PC-9 (cell line): Measurements from ENCODE around the gene TGFBR3. TPM values are rescaled to one million over a fixed set of nuclear protein-coding genes. Genes with fewer than 3 reads are reported as not detected.

Experiments
- BruUV-seq: library from RNA; stranded (reverse); fragments of 400-500 nt; replicated peaks from 2 replicates; lab custom pipeline; 2021; lab: Mats Ljungman, UMichigan
- CTCF ChIA-PET: fragments of 300-600 bp; sonication (Branson Sonifier 250); formaldehyde crosslinking; loops from one replicate; lab custom pipeline; 2022; ENCODE audit warnings: antibody characterized with exemption; lab: Charles Lee
- POLR2A ChIA-PET: fragments of 300-600 bp; sonication (Branson Sonifier 250); formaldehyde crosslinking; loops from one replicate; lab custom pipeline; 2022; ENCODE audit warnings: antibody characterized with exemption; ENCODE audit not compliant: unreplicated experiment; lab: Charles Lee
- DNase-seq, 2 experiments: peaks; one replicate each; pipeline versions ENCODE4 v3.0.0 to v3.0.0-alpha.2; 2015 to 2022; ENCODE audit warnings: mixed read lengths in 1 of 2
- H2AFZ ChIP-seq: fragments of 200-600 bp; sonication (generic); 2 replicates; pipeline ENCODE4 v1.8.1; 2017; ENCODE audit warnings: antibody characterized with exemption
- H3F3A ChIP-seq: fragments of 200-600 bp; sonication (generic); 2 replicates; pipeline ENCODE4 v1.8.1; 2017; ENCODE audit warnings: antibody characterized with exemption, mild to moderate bottlenecking, low read depth; ENCODE audit not compliant: insufficient read depth
- H3K27ac ChIP-seq: fragments of 200-600 bp; sonication (generic); 2 replicates; pipeline ENCODE4 v1.6.1; 2016; ENCODE audit warnings: mixed run types
- H3K27me3 ChIP-seq: fragments of 200-600 bp; sonication (generic); 2 replicates; pipeline ENCODE4 v1.6.1; 2016; ENCODE audit warnings: low read depth, mixed run types; ENCODE audit not compliant: insufficient read depth
- H3K36me3 ChIP-seq: fragments of 200-600 bp; sonication (generic); 2 replicates; pipeline ENCODE4 v1.6.1; 2016; ENCODE audit warnings: low read depth, mixed run types
- H3K4me1 ChIP-seq: fragments of 200-600 bp; sonication (generic); replicated peaks from 2 replicates; pipeline ENCODE4 v1.6.1; 2016; ENCODE audit warnings: mixed run types; ENCODE audit not compliant: insufficient read depth
- H3K4me2 ChIP-seq: fragments of 200-600 bp; sonication (generic); 2 replicates; pipeline ENCODE4 v1.6.1; 2017; ENCODE audit warnings: mixed run types
- H3K4me3 ChIP-seq: fragments of 200-600 bp; sonication (generic); 2 replicates; pipeline ENCODE4 v1.6.1; 2016; ENCODE audit warnings: mixed run types
- H3K79me2 ChIP-seq: fragments of 200-600 bp; sonication (generic); 2 replicates; pipeline ENCODE4 v1.6.1; 2017; ENCODE audit warnings: low read depth, mixed run types
- H3K9me2 ChIP-seq: fragments of 200-600 bp; sonication (generic); 2 replicates; pipeline ENCODE4 v1.8.1; 2017; ENCODE audit warnings: mild to moderate bottlenecking; ENCODE audit not compliant: insufficient read depth
- H3K9me3 ChIP-seq: fragments of 200-600 bp; sonication (generic); 2 replicates; pipeline ENCODE4 v1.8.1; 2016; ENCODE audit warnings: low read depth; ENCODE audit not compliant: insufficient read depth
- H4K20me1 ChIP-seq: fragments of 200-600 bp; sonication (generic); 2 replicates; pipeline ENCODE4 v1.8.1; 2017; ENCODE audit not compliant: insufficient read depth
- EZH2 ChIP-seq: fragments of 200-600 bp; sonication (generic); IDR thresholded peaks from 2 replicates; pipeline ENCODE4 v1.8.0; 2017; ENCODE audit warnings: antibody characterized with exemption, low read depth
- intact Hi-C: fragments of 100-400 bp; cut with micrococcal nuclease; formaldehyde crosslinking; loops from one replicate; pipeline ENCODE4 v1.10.0; 2022; ENCODE audit not compliant: unreplicated experiment
- total RNA-seq: library from RNA; stranded (reverse); gene quantifications from 2 replicates; pipeline ENCODE4 v1.2.3, GENCODE V29; 2021
- TF ChIP-seq, protein P1 (sequence below): fragments of 200-600 bp; sonication (generic); conservative IDR thresholded peaks from 2 replicates; pipeline ENCODE4 v1.6.1; 2017; ENCODE audit warnings: mixed run types, antibody characterized with exemption, mild to moderate bottlenecking, moderate library complexity

TGFBR3 gene
- total RNA-seq, 1 experiment from 2014 or later = 1.6 TPM

- Histone ChIP-seq H3K79me2 (no peaks in the 10 kb centered on the region), H3K4me1 (peaks cover 15% of the 10 kb centered on the region), H3K36me3 (no peaks in the 10 kb centered on the region), H3K27ac (no peak overlapping the region), H3K4me3 (no peak overlapping the region), H3F3A (no peaks in the 10 kb centered on the region), H3K27me3 (no peaks in the 10 kb centered on the region), H3K9me2 (no peaks in the 10 kb centered on the region), H4K20me1 (no peaks in the 10 kb centered on the region), H2AFZ (no peak overlapping the region), H3K9me3 (no peaks in the 10 kb centered on the region), H3K4me2 (no peak overlapping the region)
- POLR2A ChIA-PET = no interaction called here
- DNase-seq = no peak
- CTCF ChIA-PET = no interaction called here
- intact Hi-C loops = no loop called here
- TF ChIP-seq, protein P1, sequence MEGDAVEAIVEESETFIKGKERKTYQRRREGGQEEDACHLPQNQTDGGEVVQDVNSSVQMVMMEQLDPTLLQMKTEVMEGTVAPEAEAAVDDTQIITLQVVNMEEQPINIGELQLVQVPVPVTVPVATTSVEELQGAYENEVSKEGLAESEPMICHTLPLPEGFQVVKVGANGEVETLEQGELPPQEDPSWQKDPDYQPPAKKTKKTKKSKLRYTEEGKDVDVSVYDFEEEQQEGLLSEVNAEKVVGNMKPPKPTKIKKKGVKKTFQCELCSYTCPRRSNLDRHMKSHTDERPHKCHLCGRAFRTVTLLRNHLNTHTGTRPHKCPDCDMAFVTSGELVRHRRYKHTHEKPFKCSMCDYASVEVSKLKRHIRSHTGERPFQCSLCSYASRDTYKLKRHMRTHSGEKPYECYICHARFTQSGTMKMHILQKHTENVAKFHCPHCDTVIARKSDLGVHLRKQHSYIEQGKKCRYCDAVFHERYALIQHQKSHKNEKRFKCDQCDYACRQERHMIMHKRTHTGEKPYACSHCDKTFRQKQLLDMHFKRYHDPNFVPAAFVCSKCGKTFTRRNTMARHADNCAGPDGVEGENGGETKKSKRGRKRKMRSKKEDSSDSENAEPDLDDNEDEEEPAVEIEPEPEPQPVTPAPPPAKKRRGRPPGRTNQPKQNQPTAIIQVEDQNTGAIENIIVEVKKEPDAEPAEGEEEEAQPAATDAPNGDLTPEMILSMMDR = no peak
- no peak for TF ChIP-seq EZH2
- BruUV-seq = no TSS peak
Observed at GRCh38 chr1:91725989-91726721, 159.8 kb downstream of the TGFBR3 start.

- Histone ChIP-seq H3F3A (no peaks in the 10 kb centered on the region), H3K27ac (no peak overlapping the region), H3K9me2 (no peaks in the 10 kb centered on the region), H2AFZ (no peak overlapping the region), H3K4me2 (no peak overlapping the region), H3K27me3 (no peaks in the 10 kb centered on the region), H3K79me2 (no peaks in the 10 kb centered on the region), H3K4me1 (peaks cover 9% of the 10 kb centered on the region), H3K9me3 (no peaks in the 10 kb centered on the region), H4K20me1 (no peaks in the 10 kb centered on the region), H3K4me3 (no peak overlapping the region), H3K36me3 (no peaks in the 10 kb centered on the region)
- no peak for TF ChIP-seq EZH2
- TF ChIP-seq, protein P1 = no peak
- ChIA-PET POLR2A (no interaction called here), CTCF (no interaction called here)
- intact Hi-C loops = no loop called here
- no peak for DNase-seq
- BruUV-seq = no TSS peak
Observed at GRCh38 chr1:91725618-91725988, 160.3 kb downstream of the TGFBR3 start.

GRCh38 chr1:91724644-91725043 lies 161.3 kb downstream of the TGFBR3 start:
- Histone ChIP-seq H3K27me3 (no peaks in the 10 kb centered on the region), H4K20me1 (no peaks in the 10 kb centered on the region), H3K79me2 (no peaks in the 10 kb centered on the region), H3K4me3 (no peak overlapping the region), H3K27ac (no peak overlapping the region), H3K9me3 (no peaks in the 10 kb centered on the region), H3F3A (no peaks in the 10 kb centered on the region), H3K4me1 (0 out of 2 replicates have a peak, but pooled peaks cover 2% of the 10 kb centered on the region), H3K9me2 (no peaks in the 10 kb centered on the region), H2AFZ (no peak overlapping the region), H3K36me3 (no peaks in the 10 kb centered on the region), H3K4me2 (no peak overlapping the region)
- no TSS peak for BruUV-seq
- DNase-seq = no peak
- no peak for TF ChIP-seq EZH2
- TF ChIP-seq, protein P1 = no peak
- intact Hi-C loops = no loop called here
- ChIA-PET POLR2A (no interaction called here), CTCF (no interaction called here)
